HepG2 (cell line): ENCODE measurements around the gene EZH1. TPM values are rescaled to one million over a fixed set of nuclear protein-coding genes. Genes with fewer than 3 reads are reported as not detected.

Source experiments
- FOXO1 ChIP-seq: sonication (generic); formaldehyde crosslinking; IDR thresholded peaks from 2 replicates; pipeline ENCODE4 v1.4.0; 2020; ENCODE audit warnings: missing genetic modification reagents
- JUNB ChIP-seq: sonication (generic); formaldehyde crosslinking; IDR thresholded peaks from 2 replicates; pipeline ENCODE4 v1.8.0; 2022; ENCODE audit warnings: missing genetic modification reagents, mild to moderate bottlenecking, borderline replicate concordance
- KLF16 ChIP-seq, 2 experiments: sonication (generic) in 1 of 2; formaldehyde crosslinking in 1 of 2; IDR thresholded peaks; 2 replicates each; pipeline versions ENCODE4 v1.6.1 to v1.8.0; 2016 to 2023; ENCODE audit warnings: missing genetic modification reagents in 2 of 2, missing compliant biosample characterization in 1 of 2
- NAIF1 ChIP-seq: sonication (generic); formaldehyde crosslinking; IDR thresholded peaks from 2 replicates; pipeline ENCODE4 v1.5.0; 2020; ENCODE audit warnings: mild to moderate bottlenecking, missing genetic modification reagents, borderline replicate concordance
- PRDM15 ChIP-seq: sonication (generic); formaldehyde crosslinking; IDR thresholded peaks from 2 replicates; pipeline ENCODE4 v1.4.0; 2020; ENCODE audit warnings: missing genetic modification reagents
- SMYD3 ChIP-seq: sonication (generic); formaldehyde crosslinking; IDR thresholded peaks from 2 replicates; pipeline ENCODE4 v1.8.1; 2023; ENCODE audit warnings: mild to moderate bottlenecking, missing genetic modification reagents
- TEAD3 ChIP-seq: optimal IDR thresholded peaks from 2 replicates; pipeline ENCODE3; 2016; ENCODE audit warnings: borderline replicate concordance
- ZFP36L2 ChIP-seq: sonication (generic); formaldehyde crosslinking; IDR thresholded peaks from 2 replicates; pipeline ENCODE4 v1.4.0; 2020; ENCODE audit warnings: missing genetic modification reagents
- ZNF10 ChIP-seq: sonication (generic); formaldehyde crosslinking; IDR thresholded peaks from 2 replicates; pipeline ENCODE4 v1.4.0; 2020; ENCODE audit warnings: mild to moderate bottlenecking, low read depth, missing genetic modification reagents, borderline replicate concordance
- ZNF230 ChIP-seq: sonication (generic); formaldehyde crosslinking; IDR thresholded peaks from 2 replicates; pipeline ENCODE4 v1.4.0; 2020; ENCODE audit warnings: mild to moderate bottlenecking, missing genetic modification reagents
- ZNF33A ChIP-seq: sonication (generic); formaldehyde crosslinking; IDR thresholded peaks from 2 replicates; pipeline ENCODE4 v1.5.1; 2020; ENCODE audit warnings: missing genetic modification reagents, mild to moderate bottlenecking, moderate library complexity, borderline replicate concordance
- ZNF563 ChIP-seq: sonication (generic); formaldehyde crosslinking; IDR thresholded peaks from 2 replicates; pipeline ENCODE4 v1.8.0; 2022; ENCODE audit warnings: mild to moderate bottlenecking, moderate library complexity, missing genetic modification reagents
- polyA plus RNA-seq, 8 experiments: library from polyadenylated mRNA; depleted of rRNA in 3 of 8; stranded (reverse) in 7 of 8; unstranded in 1 of 8; fragments of >200 nt; fragmentation: Illumina TruSeq in 4 of 8; extraction: Trizol in 4 of 8; gene quantifications; 2 replicates each; pipeline versions ENCODE4 v1.2.1 to v1.2.3, GENCODE V29; 2011 to 2016; ENCODE audit warnings: low read depth in 4 of 8, missing spikeins in 1 of 8, mixed read lengths in 1 of 8; ENCODE audit not compliant: insufficient read depth in 1 of 8
- total RNA-seq, 5 experiments: library from RNA; depleted of rRNA; stranded (reverse); fragments of >200 nt; fragmentation: Illumina TruSeq; extraction: Trizol; gene quantifications; 2 replicates each; pipeline ENCODE4 v1.2.3, GENCODE V29; 2016; ENCODE audit warnings: low read depth in 1 of 5
- TF ChIP-seq, protein P1 (sequence below): sonication (generic); formaldehyde crosslinking; IDR thresholded peaks from 2 replicates; pipeline ENCODE4 v1.9.0; 2021; ENCODE audit warnings: mild to moderate bottlenecking, missing genetic modification reagents
- TF ChIP-seq, protein P2 (sequence below): sonication (generic); formaldehyde crosslinking; IDR thresholded peaks from 2 replicates; pipeline ENCODE4 v1.4.0; 2020; ENCODE audit warnings: missing genetic modification reagents

Gene EZH1
- total and polyA plus RNA-seq, 2 of the 13 experiments (the other 11 are each of a cell fraction or from before 2014, with no cell fraction given), result 11.6 to 24.0 TPM

DNA sequence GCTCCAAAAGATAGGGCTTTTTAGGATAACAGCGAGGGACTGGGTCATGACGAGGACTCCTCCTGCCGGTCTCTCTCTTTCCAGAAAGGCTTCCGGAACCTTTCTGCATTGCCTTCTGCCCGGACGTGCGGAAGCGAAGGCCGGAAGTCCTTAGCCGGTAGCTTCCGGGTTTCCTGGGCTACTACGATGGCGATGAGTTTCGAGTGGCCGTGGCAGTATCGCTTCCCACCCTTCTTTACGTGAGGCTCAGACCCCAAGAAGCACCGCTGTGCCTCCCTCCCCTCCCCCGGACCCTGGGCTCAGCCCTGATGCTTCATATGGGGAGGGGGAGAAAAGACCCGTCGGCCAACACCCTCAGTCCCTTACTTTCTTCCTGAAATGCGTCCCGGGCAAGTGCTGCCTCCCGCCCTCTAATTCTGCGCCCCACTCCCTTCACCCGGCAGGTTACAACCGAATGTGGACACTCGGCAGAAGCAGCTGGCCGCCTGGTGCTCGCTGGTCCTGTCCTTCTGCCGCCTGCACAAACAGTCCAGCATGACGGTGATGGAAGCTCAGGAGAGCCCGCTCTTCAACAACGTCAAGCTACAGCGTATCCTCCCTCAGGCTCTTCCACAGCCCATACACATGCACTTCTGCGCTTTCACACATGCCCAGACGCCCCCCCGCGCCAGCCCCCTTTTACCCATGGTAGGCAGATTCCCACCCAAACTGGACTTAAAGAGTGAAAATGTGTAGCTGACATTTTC is 28.6 kb upstream of the EZH1 start, which contains the start of gene VPS25 (continued):
- TF ChIP-seq PRDM15 (CRISPR knock-in tag), result peak; percentile 58; the same call in 1 of the 2 replicates
- TF ChIP-seq ZFP36L2, result 0 out of 2 replicates have a peak, but pooled peaks have one; percentile 51
- peak in 1 of 2 experiments; percentile 99; a peak in 2 of 4 replicates for TF ChIP-seq KLF16 (CRISPR knock-in tag; IDR thresholded peaks at IDR 0.05)
- TF ChIP-seq ZNF230 (CRISPR knock-in tag), result peak; percentile 37; the same call in 1 of the 2 replicates
- TF ChIP-seq, protein P1, sequence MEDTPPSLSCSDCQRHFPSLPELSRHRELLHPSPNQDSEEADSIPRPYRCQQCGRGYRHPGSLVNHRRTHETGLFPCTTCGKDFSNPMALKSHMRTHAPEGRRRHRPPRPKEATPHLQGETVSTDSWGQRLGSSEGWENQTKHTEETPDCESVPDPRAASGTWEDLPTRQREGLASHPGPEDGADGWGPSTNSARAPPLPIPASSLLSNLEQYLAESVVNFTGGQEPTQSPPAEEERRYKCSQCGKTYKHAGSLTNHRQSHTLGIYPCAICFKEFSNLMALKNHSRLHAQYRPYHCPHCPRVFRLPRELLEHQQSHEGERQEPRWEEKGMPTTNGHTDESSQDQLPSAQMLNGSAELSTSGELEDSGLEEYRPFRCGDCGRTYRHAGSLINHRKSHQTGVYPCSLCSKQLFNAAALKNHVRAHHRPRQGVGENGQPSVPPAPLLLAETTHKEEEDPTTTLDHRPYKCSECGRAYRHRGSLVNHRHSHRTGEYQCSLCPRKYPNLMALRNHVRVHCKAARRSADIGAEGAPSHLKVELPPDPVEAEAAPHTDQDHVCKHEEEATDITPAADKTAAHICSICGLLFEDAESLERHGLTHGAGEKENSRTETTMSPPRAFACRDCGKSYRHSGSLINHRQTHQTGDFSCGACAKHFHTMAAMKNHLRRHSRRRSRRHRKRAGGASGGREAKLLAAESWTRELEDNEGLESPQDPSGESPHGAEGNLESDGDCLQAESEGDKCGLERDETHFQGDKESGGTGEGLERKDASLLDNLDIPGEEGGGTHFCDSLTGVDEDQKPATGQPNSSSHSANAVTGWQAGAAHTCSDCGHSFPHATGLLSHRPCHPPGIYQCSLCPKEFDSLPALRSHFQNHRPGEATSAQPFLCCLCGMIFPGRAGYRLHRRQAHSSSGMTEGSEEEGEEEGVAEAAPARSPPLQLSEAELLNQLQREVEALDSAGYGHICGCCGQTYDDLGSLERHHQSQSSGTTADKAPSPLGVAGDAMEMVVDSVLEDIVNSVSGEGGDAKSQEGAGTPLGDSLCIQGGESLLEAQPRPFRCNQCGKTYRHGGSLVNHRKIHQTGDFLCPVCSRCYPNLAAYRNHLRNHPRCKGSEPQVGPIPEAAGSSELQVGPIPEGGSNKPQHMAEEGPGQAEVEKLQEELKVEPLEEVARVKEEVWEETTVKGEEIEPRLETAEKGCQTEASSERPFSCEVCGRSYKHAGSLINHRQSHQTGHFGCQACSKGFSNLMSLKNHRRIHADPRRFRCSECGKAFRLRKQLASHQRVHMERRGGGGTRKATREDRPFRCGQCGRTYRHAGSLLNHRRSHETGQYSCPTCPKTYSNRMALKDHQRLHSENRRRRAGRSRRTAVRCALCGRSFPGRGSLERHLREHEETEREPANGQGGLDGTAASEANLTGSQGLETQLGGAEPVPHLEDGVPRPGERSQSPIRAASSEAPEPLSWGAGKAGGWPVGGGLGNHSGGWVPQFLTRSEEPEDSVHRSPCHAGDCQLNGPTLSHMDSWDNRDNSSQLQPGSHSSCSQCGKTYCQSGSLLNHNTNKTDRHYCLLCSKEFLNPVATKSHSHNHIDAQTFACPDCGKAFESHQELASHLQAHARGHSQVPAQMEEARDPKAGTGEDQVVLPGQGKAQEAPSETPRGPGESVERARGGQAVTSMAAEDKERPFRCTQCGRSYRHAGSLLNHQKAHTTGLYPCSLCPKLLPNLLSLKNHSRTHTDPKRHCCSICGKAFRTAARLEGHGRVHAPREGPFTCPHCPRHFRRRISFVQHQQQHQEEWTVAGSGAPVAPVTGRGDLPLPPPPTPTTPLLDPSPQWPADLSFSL, result no peak
- no peak for TF ChIP-seq JUNB
- peak; percentile 69 for TF ChIP-seq TEAD3 (CRISPR knock-in tag)
- TF ChIP-seq NAIF1 (CRISPR knock-in tag), result no peak
- peak; percentile 83; the same call in 1 of the 2 replicates for TF ChIP-seq ZNF563 (CRISPR knock-in tag)
- TF ChIP-seq ZNF33A (CRISPR knock-in tag), result no peak
- TF ChIP-seq SMYD3 (CRISPR knock-in tag), result no peak
- TF ChIP-seq, protein P2, sequence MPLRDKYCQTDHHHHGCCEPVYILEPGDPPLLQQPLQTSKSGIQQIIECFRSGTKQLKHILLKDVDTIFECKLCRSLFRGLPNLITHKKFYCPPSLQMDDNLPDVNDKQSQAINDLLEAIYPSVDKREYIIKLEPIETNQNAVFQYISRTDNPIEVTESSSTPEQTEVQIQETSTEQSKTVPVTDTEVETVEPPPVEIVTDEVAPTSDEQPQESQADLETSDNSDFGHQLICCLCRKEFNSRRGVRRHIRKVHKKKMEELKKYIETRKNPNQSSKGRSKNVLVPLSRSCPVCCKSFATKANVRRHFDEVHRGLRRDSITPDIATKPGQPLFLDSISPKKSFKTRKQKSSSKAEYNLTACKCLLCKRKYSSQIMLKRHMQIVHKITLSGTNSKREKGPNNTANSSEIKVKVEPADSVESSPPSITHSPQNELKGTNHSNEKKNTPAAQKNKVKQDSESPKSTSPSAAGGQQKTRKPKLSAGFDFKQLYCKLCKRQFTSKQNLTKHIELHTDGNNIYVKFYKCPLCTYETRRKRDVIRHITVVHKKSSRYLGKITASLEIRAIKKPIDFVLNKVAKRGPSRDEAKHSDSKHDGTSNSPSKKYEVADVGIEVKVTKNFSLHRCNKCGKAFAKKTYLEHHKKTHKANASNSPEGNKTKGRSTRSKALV (CRISPR knock-in tag), result peak; percentile 81; the same call in 1 of the 2 replicates
- no peak for TF ChIP-seq ZNF10
- peak; percentile 73 for TF ChIP-seq FOXO1 (CRISPR knock-in tag)
